HepG2 (cell line): Measurements from ENCODE around the gene ASB7.

Source experiments
- EZH2 ChIP-seq: conservative IDR thresholded peaks from 2 replicates; pipeline ENCODE4 v1.6.1; 2012; ENCODE audit warnings: mild to moderate bottlenecking, low read depth, low read length, moderate library complexity
- IRX3 ChIP-seq: sonication (generic); formaldehyde crosslinking; IDR thresholded peaks from 2 replicates; pipeline ENCODE4 v1.8.1; 2023; ENCODE audit warnings: mild to moderate bottlenecking, low read depth, missing genetic modification reagents, borderline replicate concordance
- TF ChIP-seq, protein P1 (sequence below): sonication (generic); formaldehyde crosslinking; IDR thresholded peaks from 2 replicates; pipeline ENCODE4 v1.4.0; 2020; ENCODE audit warnings: missing genetic modification reagents
- TF ChIP-seq, protein P2 (sequence below): IDR thresholded peaks from 2 replicates; pipeline ENCODE4 v1.6.1; 2012; ENCODE audit warnings: inconsistent platforms
- TF ChIP-seq, protein P3 (sequence below): sonication (generic); formaldehyde crosslinking; IDR thresholded peaks from 2 replicates; pipeline ENCODE4 v1.5.0; 2020; ENCODE audit warnings: mild to moderate bottlenecking, missing genetic modification reagents, moderate library complexity
- TF ChIP-seq, protein P4 (sequence below): sonication (generic); formaldehyde crosslinking; IDR thresholded peaks from 2 replicates; pipeline ENCODE4 v1.4.0; 2020; ENCODE audit warnings: missing genetic modification reagents, borderline replicate concordance
- TF ChIP-seq, protein P5 (sequence below): sonication (generic); formaldehyde crosslinking; conservative IDR thresholded peaks from 2 replicates; pipeline ENCODE4 v1.4.0; 2020; ENCODE audit warnings: missing genetic modification reagents

DNA sequence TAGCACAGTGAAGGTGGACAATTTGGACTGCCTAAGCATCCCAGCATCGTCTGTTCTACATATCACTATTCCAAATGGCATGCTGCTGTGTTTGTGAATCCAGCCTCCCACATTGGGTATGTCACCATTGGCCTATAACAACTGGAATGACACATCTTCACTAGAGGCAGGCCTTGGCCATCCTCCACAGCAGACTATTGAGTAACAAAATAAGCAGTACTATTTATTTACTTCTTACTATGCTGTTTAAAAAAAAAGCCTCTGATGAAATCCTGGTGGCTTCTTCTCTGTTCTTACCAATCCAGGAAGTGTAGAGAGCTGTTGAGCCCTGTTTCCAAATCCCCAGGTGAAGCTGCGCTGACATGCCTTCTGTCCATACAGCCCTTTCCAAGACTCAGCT, 43.1 kb upstream of the ASB7 start:
- TF ChIP-seq, protein P1, sequence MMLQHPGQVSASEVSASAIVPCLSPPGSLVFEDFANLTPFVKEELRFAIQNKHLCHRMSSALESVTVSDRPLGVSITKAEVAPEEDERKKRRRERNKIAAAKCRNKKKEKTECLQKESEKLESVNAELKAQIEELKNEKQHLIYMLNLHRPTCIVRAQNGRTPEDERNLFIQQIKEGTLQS (CRISPR knock-in tag): no peak
- TF ChIP-seq EZH2 (no peak), IRX3 (CRISPR knock-in tag) (no peak)
- TF ChIP-seq, protein P2, sequence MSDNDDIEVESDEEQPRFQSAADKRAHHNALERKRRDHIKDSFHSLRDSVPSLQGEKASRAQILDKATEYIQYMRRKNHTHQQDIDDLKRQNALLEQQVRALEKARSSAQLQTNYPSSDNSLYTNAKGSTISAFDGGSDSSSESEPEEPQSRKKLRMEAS: no peak
- TF ChIP-seq, protein P3, sequence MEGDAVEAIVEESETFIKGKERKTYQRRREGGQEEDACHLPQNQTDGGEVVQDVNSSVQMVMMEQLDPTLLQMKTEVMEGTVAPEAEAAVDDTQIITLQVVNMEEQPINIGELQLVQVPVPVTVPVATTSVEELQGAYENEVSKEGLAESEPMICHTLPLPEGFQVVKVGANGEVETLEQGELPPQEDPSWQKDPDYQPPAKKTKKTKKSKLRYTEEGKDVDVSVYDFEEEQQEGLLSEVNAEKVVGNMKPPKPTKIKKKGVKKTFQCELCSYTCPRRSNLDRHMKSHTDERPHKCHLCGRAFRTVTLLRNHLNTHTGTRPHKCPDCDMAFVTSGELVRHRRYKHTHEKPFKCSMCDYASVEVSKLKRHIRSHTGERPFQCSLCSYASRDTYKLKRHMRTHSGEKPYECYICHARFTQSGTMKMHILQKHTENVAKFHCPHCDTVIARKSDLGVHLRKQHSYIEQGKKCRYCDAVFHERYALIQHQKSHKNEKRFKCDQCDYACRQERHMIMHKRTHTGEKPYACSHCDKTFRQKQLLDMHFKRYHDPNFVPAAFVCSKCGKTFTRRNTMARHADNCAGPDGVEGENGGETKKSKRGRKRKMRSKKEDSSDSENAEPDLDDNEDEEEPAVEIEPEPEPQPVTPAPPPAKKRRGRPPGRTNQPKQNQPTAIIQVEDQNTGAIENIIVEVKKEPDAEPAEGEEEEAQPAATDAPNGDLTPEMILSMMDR (CRISPR knock-in tag): no peak
- TF ChIP-seq, protein P4, sequence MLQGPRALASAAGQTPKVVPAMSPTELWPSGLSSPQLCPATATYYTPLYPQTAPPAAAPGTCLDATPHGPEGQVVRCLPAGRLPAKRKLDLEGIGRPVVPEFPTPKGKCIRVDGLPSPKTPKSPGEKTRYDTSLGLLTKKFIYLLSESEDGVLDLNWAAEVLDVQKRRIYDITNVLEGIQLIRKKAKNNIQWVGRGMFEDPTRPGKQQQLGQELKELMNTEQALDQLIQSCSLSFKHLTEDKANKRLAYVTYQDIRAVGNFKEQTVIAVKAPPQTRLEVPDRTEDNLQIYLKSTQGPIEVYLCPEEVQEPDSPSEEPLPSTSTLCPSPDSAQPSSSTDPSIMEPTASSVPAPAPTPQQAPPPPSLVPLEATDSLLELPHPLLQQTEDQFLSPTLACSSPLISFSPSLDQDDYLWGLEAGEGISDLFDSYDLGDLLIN: no peak
- TF ChIP-seq, protein P5, sequence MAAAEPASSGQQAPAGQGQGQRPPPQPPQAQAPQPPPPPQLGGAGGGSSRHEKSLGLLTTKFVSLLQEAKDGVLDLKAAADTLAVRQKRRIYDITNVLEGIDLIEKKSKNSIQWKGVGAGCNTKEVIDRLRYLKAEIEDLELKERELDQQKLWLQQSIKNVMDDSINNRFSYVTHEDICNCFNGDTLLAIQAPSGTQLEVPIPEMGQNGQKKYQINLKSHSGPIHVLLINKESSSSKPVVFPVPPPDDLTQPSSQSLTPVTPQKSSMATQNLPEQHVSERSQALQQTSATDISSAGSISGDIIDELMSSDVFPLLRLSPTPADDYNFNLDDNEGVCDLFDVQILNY: no peak
